Parathyroid adenoma (tissue), 2 donors: ENCODE data around the gene ANKRD17.
"Not testable (repeated sequence)": the region's sequence is repeated elsewhere in the genome, so short reads cannot be mapped to it uniquely, and the experiment has no call there.

ENCODE experiments used
- H2AFZ ChIP-seq: fragments of 300-600 bp; sonication (generic); one replicate; pipeline ENCODE4 v1.7.0; 2017; ENCODE audit warnings: antibody characterized with exemption, mild to moderate bottlenecking
- H3K27ac ChIP-seq: fragments of 300-600 bp; sonication (generic); one replicate; pipeline ENCODE4 v1.7.0; 2017
- H3K27me3 ChIP-seq: fragments of 300-600 bp; sonication (generic); one replicate; pipeline ENCODE4 v1.7.0; 2017; ENCODE audit warnings: low read length; ENCODE audit not compliant: control insufficient read depth, insufficient read depth
- H3K36me3 ChIP-seq: fragments of 300-600 bp; sonication (generic); one replicate; pipeline ENCODE4 v1.7.0; 2017; ENCODE audit warnings: low read length; ENCODE audit not compliant: control insufficient read depth, insufficient read depth
- H3K4me1 ChIP-seq: fragments of 300-600 bp; sonication (generic); one replicate; pipeline ENCODE4 v1.7.0; 2017; ENCODE audit warnings: control low read depth
- H3K4me2 ChIP-seq: fragments of 300-600 bp; sonication (generic); one replicate; pipeline ENCODE4 v1.7.0; 2017; ENCODE audit warnings: low read length
- H3K4me3 ChIP-seq: fragments of 300-600 bp; sonication (generic); one replicate; pipeline ENCODE4 v1.7.0; 2017; ENCODE audit warnings: low read depth, low read length
- H3K79me2 ChIP-seq: fragments of 300-600 bp; sonication (generic); one replicate; pipeline ENCODE4 v1.7.0; 2017; ENCODE audit warnings: control low read depth
- H3K9ac ChIP-seq: fragments of 300-600 bp; sonication (generic); one replicate; pipeline ENCODE4 v1.7.0; 2017; ENCODE audit warnings: mild to moderate bottlenecking
- H3K9me3 ChIP-seq: fragments of 300-600 bp; sonication (generic); one replicate; pipeline ENCODE4 v1.7.0; 2017; ENCODE audit warnings: low read length; ENCODE audit not compliant: control insufficient read depth
- TF ChIP-seq, protein P1 (sequence below): fragments of 300-600 bp; sonication (generic); IDR thresholded peaks from one replicate; pipeline ENCODE4 v1.7.0; 2017; ENCODE audit warnings: antibody characterized with exemption, mild to moderate bottlenecking
- donor health status: primary hyperparathyroidism.

Gene ANKRD17

DNA sequence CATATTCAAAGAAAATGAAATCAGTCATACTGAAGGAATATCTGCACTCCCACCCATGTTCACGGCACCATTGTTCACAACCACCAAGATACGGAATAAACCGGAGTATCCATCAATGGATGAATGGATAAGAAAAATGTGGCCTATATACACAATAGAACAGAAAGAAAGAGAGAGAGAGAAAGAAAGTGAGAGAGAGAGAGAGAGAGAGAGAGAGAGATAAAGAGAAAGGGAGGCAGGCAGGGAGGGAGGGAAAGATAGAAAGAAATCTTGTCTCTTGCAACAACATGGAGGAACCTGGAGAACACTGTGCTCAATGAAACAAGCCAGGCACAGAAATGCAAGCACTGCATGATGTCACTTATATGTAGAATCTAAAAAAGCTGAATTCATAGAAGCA is 52.4 kb downstream of the ANKRD17 start:
- H3K9me3 ChIP-seq = no peaks in the 10 kb centered on the region
- H3K4me1 ChIP-seq = no peaks in the 10 kb centered on the region
- H3K4me2 ChIP-seq = no peak overlapping the region
- H3K9ac ChIP-seq = no peak overlapping the region
- peaks cover 24% of the 10 kb centered on the region for H3K79me2 ChIP-seq
- H2AFZ ChIP-seq = no peak overlapping the region
- no peaks in the 10 kb centered on the region for H3K36me3 ChIP-seq
- H3K27me3 ChIP-seq = no peaks in the 10 kb centered on the region
- TF ChIP-seq, protein P1, sequence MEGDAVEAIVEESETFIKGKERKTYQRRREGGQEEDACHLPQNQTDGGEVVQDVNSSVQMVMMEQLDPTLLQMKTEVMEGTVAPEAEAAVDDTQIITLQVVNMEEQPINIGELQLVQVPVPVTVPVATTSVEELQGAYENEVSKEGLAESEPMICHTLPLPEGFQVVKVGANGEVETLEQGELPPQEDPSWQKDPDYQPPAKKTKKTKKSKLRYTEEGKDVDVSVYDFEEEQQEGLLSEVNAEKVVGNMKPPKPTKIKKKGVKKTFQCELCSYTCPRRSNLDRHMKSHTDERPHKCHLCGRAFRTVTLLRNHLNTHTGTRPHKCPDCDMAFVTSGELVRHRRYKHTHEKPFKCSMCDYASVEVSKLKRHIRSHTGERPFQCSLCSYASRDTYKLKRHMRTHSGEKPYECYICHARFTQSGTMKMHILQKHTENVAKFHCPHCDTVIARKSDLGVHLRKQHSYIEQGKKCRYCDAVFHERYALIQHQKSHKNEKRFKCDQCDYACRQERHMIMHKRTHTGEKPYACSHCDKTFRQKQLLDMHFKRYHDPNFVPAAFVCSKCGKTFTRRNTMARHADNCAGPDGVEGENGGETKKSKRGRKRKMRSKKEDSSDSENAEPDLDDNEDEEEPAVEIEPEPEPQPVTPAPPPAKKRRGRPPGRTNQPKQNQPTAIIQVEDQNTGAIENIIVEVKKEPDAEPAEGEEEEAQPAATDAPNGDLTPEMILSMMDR = no peak
- no peak overlapping the region for H3K27ac ChIP-seq
- H3K4me3 ChIP-seq = no peak overlapping the region

GRCh38 chr4:73205482-73205881 is 53.1 kb downstream of the ANKRD17 start:
- H3K9me3 ChIP-seq = no peaks in the 10 kb centered on the region
- H3K79me2 ChIP-seq = peaks cover 21% of the 10 kb centered on the region
- no peaks in the 10 kb centered on the region for H3K27me3 ChIP-seq
- no peak overlapping the region for H3K27ac ChIP-seq
- no peak overlapping the region for H3K4me3 ChIP-seq
- H3K36me3 ChIP-seq = no peaks in the 10 kb centered on the region
- no peak overlapping the region for H2AFZ ChIP-seq
- TF ChIP-seq, protein P1 = no peak
- H3K9ac ChIP-seq = no peak overlapping the region
- H3K4me2 ChIP-seq = no peak overlapping the region
- no peaks in the 10 kb centered on the region for H3K4me1 ChIP-seq

DNA sequence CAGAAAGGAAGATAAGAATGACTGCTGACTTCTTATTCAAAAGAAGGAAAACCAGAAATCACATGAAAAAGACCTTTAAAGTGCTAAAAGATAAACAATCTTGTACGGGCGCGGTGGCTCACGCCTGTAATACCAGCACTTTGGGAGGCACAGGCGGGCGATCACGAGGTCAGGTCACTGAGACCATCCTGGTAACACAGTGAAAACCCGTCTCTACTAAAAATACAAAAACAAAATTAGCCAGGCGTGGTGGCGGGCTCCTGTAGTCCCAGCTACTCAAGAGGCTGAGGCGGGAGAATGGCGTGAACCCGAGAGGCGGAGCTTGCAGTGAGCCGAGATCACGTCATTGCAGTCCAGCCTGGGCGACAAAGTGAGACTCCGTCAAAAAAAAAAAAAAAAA is 54.6 kb downstream of the ANKRD17 start:
- H3K4me2 ChIP-seq, H3K4me3 ChIP-seq, H3K9ac ChIP-seq, H3K27ac ChIP-seq, H3K27me3 ChIP-seq, H2AFZ ChIP-seq, H3K36me3 ChIP-seq, H3K9me3 ChIP-seq, H3K4me1 ChIP-seq: not testable (repeated sequence)
- peaks cover 17% of the 10 kb centered on the region for H3K79me2 ChIP-seq

- Histone ChIP-seq H3K27me3 (no peaks in the 10 kb centered on the region), H2AFZ (no peak overlapping the region), H3K4me2 (no peak overlapping the region), H3K9me3 (no peaks in the 10 kb centered on the region), H3K36me3 (no peaks in the 10 kb centered on the region), H3K4me1 (no peaks in the 10 kb centered on the region), H3K4me3 (no peak overlapping the region), H3K79me2 (peaks cover 11% of the 10 kb centered on the region), H3K27ac (no peak overlapping the region), H3K9ac (no peak overlapping the region)
- TF ChIP-seq, protein P1 = no peak
These were observed 61.4 kb downstream of the ANKRD17 start for GRCh38 chr4:73197220-73197619.

DNA sequence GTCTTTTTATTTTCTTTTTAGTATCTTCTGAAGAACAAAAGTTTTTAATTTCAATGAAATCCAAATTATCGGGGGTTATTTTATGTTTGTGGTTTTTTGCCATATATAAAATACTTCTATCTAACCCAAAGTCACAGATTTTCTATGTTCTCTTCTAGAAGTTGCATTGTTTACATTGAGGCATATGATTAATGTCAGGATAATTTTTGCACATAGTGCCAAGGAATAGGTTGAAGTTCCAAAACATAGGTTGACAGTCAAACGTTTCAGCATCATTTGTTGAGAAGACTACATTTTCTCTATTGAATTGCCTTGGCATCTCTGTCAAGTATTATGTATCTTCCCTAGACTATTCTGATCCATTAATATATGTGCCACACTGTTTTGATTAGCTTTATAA is 64.5 kb downstream of the ANKRD17 start:
- no peak overlapping the region for H3K27ac ChIP-seq
- H3K4me3 ChIP-seq = no peak overlapping the region
- peaks cover 6% of the 10 kb centered on the region for H3K79me2 ChIP-seq
- H3K9ac ChIP-seq = no peak overlapping the region
- TF ChIP-seq, protein P1 = no peak
- no peaks in the 10 kb centered on the region for H3K36me3 ChIP-seq
- no peaks in the 10 kb centered on the region for H3K27me3 ChIP-seq
- no peaks in the 10 kb centered on the region for H3K9me3 ChIP-seq
- no peaks in the 10 kb centered on the region for H3K4me1 ChIP-seq
- no peak overlapping the region for H2AFZ ChIP-seq
- no peak overlapping the region for H3K4me2 ChIP-seq
